DOHH2 (cell line): ENCODE results near the gene LCOR.

Source experiments
- CTCF ChIP-seq: fragments of 200-600 bp; sonication (generic); IDR thresholded peaks from one replicate; pipeline ENCODE4 v1.5.1; 2014; ENCODE audit warnings: antibody characterized with exemption, mild to moderate bottlenecking, low read depth, low read length; ENCODE audit not compliant: poor library complexity, severe bottlenecking
- EZH2phosphoT487 ChIP-seq: fragments of 200-600 bp; sonication (generic); IDR thresholded peaks from 2 replicates; pipeline ENCODE4 v1.6.1; 2017; ENCODE audit warnings: borderline replicate concordance, mild to moderate bottlenecking, antibody characterized with exemption, low read length, moderate library complexity, mixed read lengths

DNA sequence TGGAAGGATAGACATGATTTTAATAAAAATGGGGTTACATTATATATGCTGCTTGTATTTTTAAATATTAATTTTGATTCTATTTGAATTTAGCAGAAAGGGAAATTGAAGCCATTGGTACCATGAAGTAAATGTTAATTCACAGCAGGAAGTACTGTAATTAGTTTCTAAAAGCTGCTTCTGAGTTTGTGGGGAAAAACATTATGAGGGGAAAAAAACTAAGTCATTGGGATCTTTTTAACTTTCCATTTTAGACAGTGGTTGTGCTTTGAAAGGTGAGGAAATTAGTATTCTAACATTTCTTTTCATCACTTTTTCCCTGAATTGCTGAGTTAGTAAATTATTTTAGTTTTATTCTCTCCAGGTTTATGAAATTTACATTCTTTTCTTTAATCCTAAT, 41.0 kb downstream of the LCOR start:
- TF ChIP-seq CTCF (no peak), EZH2phosphoT487 (no peak)
